GM18505 (cell line): Measurements from ENCODE around the gene RAB3GAP1.

ENCODE experiments used
- ATAC-seq: cut with Tn5 transposase; IDR thresholded peaks from one replicate; pipeline ENCODE4 v1.9.1; 2021; ENCODE audit not compliant: unreplicated experiment
- POLR2A ChIP-seq: IDR thresholded peaks from 4 replicates; pipeline ENCODE4 v1.6.1; 2011; ENCODE audit warnings: borderline replicate concordance; ENCODE audit not compliant: insufficient read depth, insufficient read length; ENCODE audit errors: extremely low read depth

RAB3GAP1 gene

DNA sequence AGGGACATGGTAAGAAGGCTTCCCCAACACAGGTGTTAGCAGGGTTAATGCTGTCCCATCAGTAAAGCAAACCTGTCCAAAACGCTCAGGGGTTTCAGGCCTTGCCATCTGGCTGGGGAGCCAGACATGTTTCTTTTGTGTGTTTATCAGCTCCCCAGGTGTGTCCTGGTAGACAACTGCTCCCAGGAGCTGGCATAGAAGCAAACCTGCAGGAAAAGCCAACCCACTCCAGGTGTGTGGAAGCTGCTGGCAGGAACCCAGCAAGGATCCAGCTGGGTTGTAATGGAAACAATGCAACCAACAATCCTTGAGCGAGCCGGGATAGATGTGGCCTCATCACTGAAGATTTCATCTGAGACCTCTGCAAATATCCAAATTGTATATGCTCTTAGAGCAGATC lies 123.1 kb downstream of the RAB3GAP1 start:
- no peak for ATAC-seq
- no peak for TF ChIP-seq POLR2A

DNA sequence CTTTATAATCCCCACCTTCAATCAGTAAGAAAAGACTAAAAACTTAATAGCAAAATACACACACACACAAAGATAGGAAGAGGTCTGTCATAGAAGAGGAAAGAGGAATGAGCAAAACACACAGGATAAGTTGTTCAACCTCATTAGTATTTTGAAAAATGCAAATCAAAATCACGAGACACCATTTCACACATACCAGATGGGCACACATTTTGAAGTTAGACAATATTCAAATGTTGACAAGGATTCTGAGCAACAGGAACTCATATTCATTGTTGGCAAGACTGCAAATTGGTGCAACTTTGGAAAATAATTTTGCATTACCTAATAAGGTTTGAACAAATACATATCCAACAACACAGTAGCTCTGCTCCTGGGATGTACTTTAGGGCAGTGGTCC lies 127.6 kb downstream of the RAB3GAP1 start:
- TF ChIP-seq POLR2A: no peak
- ATAC-seq: no peak

DNA sequence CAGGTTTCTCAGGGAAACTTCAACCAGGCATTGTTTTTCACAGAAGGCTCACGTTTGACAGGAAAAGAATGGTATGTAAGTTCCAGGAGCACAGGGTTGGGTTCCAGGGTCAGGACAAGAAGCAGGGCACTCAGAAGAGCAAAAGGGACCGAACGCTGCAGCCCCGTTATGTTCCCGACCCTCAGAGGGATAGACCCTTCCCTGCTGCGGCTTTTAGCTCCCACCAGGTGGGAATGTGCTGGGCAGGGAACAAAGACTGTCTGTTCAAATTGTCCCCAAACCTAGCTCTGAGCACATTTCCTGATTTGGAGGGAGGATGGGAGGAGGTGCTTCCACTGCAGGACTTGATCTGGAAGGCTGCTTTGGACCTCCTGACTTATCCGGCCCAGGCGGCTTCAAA lies 130.1 kb downstream of the RAB3GAP1 start:
- no peak for ATAC-seq
- TF ChIP-seq POLR2A: no peak

DNA sequence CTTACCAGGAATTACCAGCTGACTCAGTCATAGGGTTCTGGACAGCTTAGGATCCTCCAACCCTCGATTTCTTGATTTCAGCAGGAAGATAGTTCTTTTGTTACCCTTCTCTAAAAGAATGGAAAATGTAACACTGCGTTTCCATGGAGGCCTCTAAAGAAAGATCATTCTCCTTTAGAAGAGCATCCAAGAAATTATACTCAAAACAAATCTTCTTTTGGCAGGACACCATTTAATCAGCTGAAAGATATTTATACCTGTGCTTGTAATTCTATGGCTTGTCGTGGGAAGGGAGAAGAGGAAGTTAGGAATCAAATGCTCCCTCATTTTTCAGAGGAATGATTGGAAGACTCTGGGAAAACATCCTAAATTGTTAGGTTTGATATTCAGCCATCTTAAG lies 130.5 kb downstream of the RAB3GAP1 start:
- no peak for ATAC-seq
- TF ChIP-seq POLR2A: no peak

DNA sequence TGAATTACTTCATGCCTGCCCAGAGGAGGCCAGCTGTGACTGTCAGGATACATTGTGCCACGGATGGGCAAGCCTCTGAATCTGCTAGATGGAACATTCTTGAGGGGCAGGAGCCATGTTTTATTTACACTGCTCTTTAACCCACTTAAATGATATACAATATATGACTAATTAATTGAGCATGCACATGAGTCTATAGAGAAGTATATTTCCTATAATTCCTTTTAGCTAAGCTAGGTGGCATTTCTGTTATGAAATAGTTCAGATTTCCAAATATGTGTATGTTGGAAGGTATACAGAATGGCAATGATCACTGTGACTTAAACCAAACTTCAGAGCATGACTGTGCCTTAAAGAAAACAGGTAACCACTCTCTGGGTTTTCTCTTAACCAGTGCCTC lies 131.7 kb downstream of the RAB3GAP1 start:
- TF ChIP-seq POLR2A: no peak

DNA sequence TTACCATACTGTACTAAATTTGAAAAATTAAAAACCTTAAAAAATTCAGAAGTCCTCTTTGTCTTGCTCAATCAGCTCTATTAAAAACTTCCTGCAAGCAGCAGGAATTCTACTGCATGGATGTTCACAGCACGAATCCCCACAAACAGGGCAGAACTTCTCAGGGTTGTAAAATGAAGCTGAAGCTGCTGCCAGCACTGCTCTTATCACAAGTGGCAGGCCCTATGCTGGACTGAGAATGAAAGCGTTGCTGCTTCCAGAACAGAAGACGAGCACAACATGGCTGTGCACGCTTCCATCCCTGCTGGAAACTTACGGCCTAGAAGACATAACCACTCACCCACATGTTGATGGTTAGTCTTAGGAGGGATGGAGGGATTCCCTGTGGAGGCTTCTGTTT lies 134.0 kb downstream of the RAB3GAP1 start:
- no peak for ATAC-seq
- TF ChIP-seq POLR2A: no peak

More for the DNA sequence above, 131.7 kb downstream of the RAB3GAP1 start:
- no peak for ATAC-seq

DNA sequence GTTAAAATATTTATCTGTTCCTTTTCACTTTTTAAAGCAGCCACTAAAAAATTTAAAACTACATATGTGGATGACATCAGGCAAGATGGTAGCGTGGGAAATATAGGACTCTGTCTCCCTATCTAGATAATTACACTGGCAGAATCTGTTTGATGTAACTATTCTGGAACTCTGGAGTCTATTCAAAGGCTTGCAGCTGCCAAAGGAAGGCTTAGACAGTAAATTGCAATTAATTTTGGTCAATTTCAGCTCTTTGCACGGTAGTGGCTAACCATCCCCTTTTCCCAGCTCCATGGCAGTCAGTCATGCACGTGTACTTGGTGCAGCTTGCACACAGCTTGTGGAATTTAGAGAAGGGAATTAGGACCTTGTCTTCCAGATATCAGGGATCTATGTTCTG lies 135.2 kb downstream of the RAB3GAP1 start:
- no peak for ATAC-seq
- no peak for TF ChIP-seq POLR2A

DNA sequence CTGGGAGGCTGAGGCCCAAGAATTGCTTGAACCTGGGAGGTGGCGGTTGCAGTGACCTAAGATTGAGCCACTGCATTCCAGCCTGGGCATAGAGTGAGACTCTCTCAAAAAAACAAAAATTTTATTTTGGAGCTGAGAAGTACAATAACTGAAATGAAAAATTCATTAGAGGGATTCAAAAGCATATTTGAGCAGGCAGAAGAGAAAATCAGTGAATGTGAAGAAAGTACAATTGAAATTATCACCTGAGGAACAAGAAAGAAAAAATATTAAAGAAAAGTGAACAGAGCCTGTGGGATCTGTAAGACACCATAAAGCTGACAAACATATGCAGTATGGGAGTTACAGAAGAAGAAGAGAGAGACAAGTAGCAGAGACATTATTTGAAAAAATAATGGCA lies 137.1 kb downstream of the RAB3GAP1 start:
- no peak for ATAC-seq
- TF ChIP-seq POLR2A: no peak

DNA sequence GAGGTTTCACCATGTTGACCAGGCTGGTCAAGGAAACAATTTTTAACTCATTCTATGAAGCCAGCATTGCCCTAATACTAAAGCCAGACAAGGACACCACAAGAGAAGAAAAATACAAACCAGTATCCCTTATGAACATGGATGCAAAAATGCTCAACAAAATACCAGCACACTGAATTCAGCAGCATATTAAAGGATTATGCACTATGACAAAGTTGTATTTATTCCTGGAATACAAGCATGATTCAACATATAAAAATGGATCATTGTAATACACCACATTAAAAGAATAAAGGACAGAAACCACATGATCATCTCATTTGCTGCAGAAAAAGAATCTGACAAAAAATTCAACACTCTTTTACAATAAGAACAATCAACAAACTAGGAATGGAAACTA lies 138.7 kb downstream of the RAB3GAP1 start:
- TF ChIP-seq POLR2A: no peak
- ATAC-seq: no peak

DNA sequence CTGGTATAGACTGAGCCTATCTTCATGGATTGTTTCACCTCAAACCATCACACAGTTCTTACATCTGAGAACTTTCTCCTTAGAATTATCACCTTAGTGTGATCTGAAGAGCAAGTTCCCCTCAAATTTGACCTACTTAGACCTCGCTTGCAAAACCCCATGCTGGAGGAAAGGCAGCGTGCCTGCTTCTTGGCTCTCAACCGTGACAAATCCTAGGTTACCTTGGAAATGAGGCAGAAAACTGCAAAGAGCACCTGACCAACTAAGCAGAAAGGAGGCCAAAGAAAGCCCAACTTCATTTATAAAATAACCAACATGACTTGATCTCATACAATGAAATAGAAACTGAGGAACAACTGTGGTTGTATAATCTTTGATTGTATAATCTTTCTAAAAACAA lies 146.4 kb downstream of the RAB3GAP1 start:
- TF ChIP-seq POLR2A: no peak
- ATAC-seq: no peak

DNA sequence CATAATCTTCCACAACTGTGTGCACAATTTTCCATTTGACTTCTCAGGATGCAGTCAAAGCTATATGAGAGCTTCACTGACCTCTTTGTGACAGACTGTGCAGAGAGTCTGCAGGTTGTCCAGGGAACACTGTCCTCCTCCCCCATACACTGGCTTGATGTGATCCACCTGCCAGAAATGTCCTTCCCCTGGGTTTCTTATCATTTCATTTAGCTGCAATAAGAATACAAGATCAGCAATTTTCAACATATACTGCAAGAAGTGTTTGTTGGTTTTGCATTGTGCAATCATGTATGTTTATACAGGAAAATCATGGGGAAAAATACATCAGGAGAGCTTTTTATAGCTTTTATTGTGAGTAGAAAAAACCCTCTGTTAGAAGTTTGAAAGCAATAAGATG lies 150.7 kb downstream of the RAB3GAP1 start:
- TF ChIP-seq POLR2A: no peak
- ATAC-seq: no peak

DNA sequence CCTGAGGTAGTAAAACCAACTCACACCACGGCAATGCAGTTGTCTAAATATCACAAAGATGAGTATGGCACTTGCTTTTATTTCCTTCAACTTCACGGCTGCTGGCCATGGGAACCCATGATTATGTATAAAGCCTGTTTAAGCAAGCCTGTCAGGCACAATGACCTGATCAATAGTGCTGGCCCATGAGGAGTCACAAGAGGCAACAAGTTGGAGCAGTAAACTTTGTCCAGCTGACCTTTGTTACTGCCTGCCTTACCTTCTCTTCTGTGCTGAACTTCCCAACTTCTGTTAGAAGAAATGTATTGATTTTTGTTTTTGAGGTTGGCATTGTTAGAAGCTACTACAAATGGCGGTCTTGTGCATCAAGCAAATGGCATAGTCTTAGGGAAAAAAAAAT lies 151.9 kb downstream of the RAB3GAP1 start:
- TF ChIP-seq POLR2A: no peak
- ATAC-seq: no peak

DNA sequence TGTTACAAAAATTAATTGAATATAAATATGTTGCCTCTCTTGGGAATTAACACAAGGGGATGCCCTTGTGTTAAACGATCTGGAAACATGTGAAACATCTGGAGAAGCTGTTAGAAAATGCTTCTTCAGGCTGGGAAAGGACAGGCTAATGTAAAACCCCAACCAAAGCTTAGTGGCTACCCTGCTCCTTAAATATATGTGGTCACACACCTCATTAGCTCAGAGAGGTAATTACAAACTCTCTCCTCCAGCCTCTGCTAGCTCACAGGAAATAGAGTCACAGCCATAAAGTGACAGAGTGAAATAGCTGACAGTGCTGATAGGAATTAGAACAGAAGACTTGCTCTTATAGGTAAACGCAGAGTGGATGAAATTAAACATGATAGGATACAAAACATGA lies 155.9 kb downstream of the RAB3GAP1 start:
- TF ChIP-seq POLR2A: no peak
- no peak for ATAC-seq

DNA sequence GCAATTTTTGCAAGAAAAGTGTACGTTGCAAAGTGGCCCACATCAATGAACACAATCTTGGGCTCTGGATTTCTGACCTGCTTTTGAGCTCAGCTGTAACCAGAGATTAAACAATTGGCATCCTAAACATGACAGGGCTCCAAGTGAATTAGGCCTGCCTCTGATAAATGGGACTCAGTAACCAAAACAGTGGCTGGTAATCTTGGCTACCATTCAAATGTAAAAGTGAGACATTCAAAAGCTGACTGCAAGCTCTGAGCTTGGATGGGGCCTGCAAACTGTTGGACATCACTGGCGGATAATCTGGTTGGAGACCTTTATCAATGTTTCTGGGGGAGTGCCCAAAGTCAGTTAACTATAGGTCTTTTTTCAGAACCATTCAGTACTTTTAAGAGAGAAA lies 160.7 kb downstream of the RAB3GAP1 start:
- no peak for TF ChIP-seq POLR2A
- ATAC-seq: no peak

DNA sequence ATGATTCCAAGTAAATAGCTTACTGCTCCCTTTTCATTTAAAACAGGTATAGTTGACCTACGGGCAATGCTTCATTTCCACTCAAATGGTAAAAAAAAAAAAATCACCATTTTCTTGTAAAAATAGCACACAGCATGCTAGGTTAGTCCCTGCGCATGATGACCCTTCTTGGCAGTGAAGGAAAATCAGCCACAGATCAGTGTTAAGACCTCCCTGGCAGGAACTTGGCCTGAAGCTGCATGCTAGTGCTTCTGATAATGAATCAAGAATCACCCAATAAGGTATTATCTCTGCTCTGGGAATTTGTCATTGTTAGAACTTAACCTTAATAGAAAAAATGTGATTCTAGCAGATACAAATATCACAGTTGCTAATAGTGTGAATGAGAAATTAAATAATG lies 166.3 kb downstream of the RAB3GAP1 start:
- TF ChIP-seq POLR2A: no peak
- no peak for ATAC-seq

DNA sequence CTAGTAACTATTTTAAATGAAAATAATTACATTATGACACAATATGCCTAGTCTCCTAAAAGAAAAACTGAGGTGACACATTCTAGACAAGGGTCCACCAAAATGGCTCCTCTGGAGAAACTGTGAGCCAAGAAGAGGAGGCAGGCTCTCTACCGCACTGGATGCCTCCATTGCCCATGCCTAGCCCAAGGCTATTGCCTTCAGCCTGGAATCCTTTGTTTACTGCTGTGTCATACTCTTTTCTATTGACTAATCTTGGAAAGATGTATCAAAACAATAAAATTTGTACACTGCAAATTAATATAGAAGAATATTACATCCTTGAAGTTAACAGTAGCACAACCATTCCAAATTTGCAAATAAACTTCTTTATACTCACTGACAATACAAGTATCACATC lies 167.1 kb downstream of the RAB3GAP1 start:
- no peak for ATAC-seq
- no peak for TF ChIP-seq POLR2A
